Astrocyte of the spinal cord (primary cell): ENCODE results near the gene GRID1.

ENCODE experiments used
- DNase-seq: peaks from one replicate; pipeline ENCODE4 v3.0.0; 2011; ENCODE audit warnings: low read depth, low spot score
- H3K4me3 ChIP-seq: 2 replicates; pipeline ENCODE4 v1.5.1; 2011; ENCODE audit warnings: low read depth, mild to moderate bottlenecking, low read length, moderate library complexity
- CTCF ChIP-seq: IDR thresholded peaks from 2 replicates; pipeline ENCODE4 v1.5.1; 2012; ENCODE audit warnings: low read depth, mild to moderate bottlenecking, low read length, inconsistent platforms
- in situ Hi-C: cut with HindIII; loops from 2 replicates; pipeline ENCODE4 v1.10.0; 2017; ENCODE audit warnings: low sequenced_read_pairs

The GRID1 gene

DNA sequence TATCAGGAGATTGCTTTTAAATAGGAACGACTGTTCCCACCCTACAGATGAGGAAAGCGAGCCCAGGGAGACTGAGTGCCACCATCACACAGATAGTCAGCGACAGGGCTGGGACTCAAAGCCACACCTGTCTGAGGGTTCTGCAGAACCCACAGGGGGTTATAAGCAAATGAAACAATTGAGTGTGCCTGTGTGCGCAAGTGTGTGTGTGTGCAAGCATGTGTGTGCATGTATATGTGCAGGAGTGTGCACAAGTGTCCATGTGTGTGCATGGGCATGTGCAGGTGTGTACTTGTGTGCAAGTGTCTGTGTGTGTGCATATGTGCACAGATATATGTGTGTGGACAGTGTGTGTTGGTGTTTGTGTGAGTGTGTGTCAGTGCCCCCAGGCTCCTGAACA is 280.2 kb downstream of the GRID1 start:
- DNase-seq = no peak
- TF ChIP-seq CTCF = no peak
- no peak overlapping the region for H3K4me3 ChIP-seq
- in situ Hi-C loops = no loop called here

DNA sequence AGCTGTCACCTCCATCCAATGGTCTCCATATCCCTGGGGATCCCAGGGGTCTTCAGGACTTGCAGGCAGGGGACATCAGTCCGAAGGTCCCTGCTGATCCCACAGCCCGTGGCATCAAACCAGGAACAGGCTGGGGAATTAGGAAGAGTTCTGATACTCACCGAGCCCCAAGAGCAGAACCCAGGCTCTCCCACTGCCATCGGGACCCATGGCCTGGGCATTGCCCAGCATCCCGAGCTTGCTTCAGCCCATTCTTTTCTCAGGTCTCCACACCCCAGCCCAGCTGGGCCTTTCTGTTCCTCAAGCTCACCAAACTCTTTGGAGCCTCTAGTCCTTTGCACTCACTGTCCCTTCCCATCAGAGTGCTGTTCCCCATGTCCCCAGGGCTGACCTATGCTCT is 280.9 kb downstream of the GRID1 start:
- TF ChIP-seq CTCF = no peak
- in situ Hi-C loops = no loop called here
- DNase-seq = no peak
- no peak overlapping the region for H3K4me3 ChIP-seq

DNA sequence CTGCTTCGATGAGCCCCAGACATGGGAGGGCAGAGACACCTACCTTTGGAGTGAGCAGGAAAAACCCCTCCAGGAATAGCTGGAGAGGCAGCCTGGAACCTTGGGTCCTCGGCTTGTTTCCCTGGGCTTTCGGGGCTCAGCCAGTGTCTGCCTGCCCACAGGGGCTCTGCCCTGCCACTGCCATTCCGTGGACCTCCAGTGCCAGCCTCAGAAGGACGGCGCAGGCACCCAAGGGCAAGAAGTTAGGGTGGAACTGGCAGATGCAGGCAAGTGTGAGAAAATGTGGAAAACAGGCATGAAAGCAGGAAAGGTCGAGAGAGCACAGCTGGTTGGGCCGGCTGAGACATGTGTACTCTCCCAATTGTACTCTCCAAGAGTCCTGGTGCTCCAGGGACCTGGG is 281.5 kb downstream of the GRID1 start:
- TF ChIP-seq CTCF = no peak
- no peak overlapping the region for H3K4me3 ChIP-seq
- DNase-seq = no peak
- in situ Hi-C loops = no loop called here

- DNase-seq = no peak
- in situ Hi-C loops = no loop called here
Measured at GRCh38 chr10:86084585-86084984, 282.0 kb downstream of the GRID1 start.

GRCh38 chr10:86083664-86084175 is 282.9 kb downstream of the GRID1 start:
- no peak for DNase-seq
- no peak for TF ChIP-seq CTCF
- no peak overlapping the region for H3K4me3 ChIP-seq
- in situ Hi-C loops = no loop called here

More at GRCh38 chr10:86084585-86084984, 282.0 kb downstream of the GRID1 start:
- no peak overlapping the region for H3K4me3 ChIP-seq
- no peak for TF ChIP-seq CTCF

- in situ Hi-C loops = no loop called here
- H3K4me3 ChIP-seq = no peak overlapping the region
- TF ChIP-seq CTCF = no peak
- no peak for DNase-seq
Measured at GRCh38 chr10:86083206-86083605, 283.4 kb downstream of the GRID1 start.

DNA sequence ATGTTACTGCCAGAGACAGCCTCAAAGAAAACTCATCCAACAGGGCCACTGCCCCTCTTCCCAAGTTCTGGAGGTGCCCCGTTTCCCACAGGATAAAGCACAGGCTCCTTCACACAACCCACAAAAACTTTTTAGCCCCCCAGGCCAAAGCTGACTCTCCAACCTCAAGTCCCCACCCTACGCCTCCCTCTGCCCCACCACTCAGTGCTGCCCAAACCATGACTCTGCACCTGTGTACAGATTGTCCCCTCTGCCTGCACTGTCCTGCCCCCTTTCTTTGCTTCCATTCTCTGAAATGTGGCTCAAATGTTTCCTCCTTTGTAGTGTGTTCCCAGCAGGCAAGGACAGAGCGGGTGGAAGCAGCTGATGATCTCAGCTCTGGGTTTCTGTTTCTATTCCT is 284.0 kb downstream of the GRID1 start:
- TF ChIP-seq CTCF = no peak
- DNase-seq = no peak
- H3K4me3 ChIP-seq = no peak overlapping the region
- in situ Hi-C loops = no loop called here
